Measurements from ENCODE around the gene FEM1C.

FEM1C gene

DNA sequence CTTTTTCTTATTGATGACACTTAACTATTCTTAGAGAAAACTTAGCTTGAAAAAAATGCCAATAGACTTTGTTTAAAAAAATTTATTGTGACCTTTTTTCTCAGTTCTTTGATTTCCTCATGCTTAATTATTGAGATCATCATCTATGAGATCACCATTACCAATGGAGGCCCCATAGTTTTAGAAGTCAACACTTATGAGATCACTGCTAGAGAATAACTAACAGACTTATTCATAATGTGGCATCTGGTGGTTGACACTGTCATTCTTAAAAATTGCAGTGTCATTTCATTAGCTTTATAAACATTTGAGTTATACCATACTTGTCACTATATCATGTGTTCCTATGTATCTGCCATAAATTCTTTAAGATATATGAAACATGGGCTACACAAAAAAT, 14.9 kb upstream of the FEM1C start:
- no peak for DNase-seq

GRCh38 chr5:115558388-115558956, 13.9 kb upstream of the FEM1C start:
- DNase-seq = no peak

GRCh38 chr5:115557667-115558387, 13.3 kb upstream of the FEM1C start:
- DNase-seq = no peak

GRCh38 chr5:115556276-115556675, 11.7 kb upstream of the FEM1C start:
- DNase-seq = no peak

DNA sequence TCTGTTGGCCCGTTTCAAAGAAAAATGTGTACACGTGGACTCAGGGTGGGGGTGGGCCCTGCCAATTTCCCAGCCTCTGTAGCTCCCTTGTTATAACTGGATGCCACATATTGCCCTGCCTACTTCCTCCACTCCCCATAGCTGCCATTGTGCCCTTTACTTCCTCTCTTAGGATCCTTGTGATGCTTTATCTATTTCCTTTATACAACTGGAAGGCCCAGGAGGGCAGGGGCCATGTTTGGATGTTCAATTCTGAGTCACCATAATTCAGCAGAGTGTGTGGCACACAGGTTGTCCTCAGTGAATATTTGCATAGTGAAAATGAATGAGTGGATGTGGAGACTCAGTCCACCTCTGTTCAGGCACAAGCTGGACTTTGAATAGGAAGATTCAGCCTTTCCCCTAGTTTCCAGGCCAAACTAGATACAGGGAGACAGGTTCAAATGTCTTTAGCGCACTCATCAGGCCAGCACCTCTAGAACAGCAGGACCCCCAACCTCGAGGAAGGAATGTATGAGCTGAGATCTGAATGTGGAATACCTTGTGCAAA, 10.6 kb upstream of the FEM1C start:
- no peak for DNase-seq

- DNase-seq = no peak
Observed at GRCh38 chr5:115553082-115553481, 8.5 kb upstream of the FEM1C start.

DNA sequence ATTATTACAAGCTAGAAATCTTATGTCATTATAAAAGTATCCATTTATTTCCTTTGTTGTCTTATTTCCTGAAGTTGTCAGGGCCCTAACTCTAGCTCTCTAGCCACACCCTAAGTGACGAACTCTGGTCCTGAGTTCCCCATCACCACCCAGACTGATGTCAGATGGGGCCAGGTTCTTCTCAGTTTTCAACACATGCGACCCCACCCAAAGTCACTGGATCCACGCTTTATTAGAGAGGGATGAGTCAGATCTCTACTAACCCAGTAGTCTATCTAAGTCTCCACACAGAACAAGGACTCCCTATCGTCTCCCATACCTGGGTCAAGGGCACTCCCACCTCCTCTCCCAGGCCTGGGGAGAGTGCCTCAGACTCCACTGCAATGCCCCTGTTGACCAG, 6.8 kb upstream of the FEM1C start:
- DNase-seq = no peak

- no peak for DNase-seq
Observed at GRCh38 chr5:115549154-115549553, 4.6 kb upstream of the FEM1C start.

GRCh38 chr5:115548683-115549082, 4.1 kb upstream of the FEM1C start:
- DNase-seq = no peak

- no peak for DNase-seq
Observed at GRCh38 chr5:115545351-115545882, 842 bp upstream of the FEM1C start.

GRCh38 chr5:115544043-115544435, 536 bp downstream of the FEM1C start:
- DNase-seq = no peak

- DNase-seq = peak; percentile 80
Observed at GRCh38 chr5:115543365-115544042, 1.1 kb downstream of the FEM1C start.

DNA sequence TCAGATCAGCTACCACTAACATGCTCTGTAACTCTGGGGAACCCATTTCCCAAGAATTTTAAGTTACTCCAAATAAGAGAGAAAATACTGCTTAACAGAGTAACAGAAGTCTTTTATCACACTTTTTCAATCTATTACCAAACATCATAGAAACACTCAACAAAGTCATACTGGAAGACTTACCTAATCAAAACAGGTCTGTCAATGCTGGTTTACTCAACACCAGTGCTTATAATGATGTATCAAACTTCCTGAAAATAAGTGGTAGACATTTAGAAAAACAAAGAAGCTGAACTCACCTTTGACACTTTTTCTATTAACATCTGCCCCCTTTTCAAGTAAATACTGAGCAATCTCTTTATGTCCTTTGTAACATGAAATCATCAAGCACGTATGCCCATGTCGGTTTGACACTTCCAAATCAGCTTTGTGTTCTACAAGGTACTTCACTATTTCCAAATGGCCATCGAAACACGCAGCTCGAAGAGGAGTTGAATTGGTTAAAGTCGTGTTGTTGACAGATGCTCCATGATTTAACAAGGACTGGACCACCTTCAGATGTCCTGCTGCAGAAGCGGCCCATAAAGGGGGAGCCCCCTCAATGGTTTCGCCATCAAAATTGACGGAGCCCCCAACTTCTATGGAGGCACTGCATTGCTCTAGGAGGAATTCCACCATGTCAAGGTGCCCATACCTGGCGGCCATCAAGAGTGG, 1.8 kb downstream of the FEM1C start:
- peak; percentile 34 for DNase-seq

- no peak for DNase-seq
Observed at GRCh38 chr5:115542086-115542485, 2.5 kb downstream of the FEM1C start.

- DNase-seq = no peak
Observed at GRCh38 chr5:115541611-115542010, 3.0 kb downstream of the FEM1C start.

- no peak for DNase-seq
Observed at GRCh38 chr5:115535479-115536035, 9.0 kb downstream of the FEM1C start.

DNA sequence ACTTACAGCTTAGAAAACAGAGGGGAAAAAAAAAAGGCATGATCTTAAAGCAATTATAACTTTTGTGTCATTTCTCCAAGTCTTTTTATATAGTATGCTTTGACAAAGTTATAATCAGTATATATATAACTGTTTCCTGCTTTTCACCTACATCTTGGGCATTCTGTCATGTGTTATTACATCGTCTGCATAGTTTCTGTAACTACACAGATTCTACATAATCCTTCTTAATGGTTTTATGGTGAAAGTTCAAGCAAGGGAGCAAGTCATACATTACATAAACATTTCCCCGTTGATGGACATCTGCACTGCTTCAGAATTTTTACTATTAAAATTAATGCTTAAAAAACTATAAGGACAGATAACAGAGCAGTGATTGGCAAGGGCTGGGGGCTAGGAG, 12.1 kb downstream of the FEM1C start:
- no peak for DNase-seq

GRCh38 chr5:115531787-115532367, 12.7 kb downstream of the FEM1C start:
- no peak for DNase-seq

GRCh38 chr5:115531380-115531779, 13.2 kb downstream of the FEM1C start:
- DNase-seq = no peak

- no peak for DNase-seq
Observed at GRCh38 chr5:115530426-115530825, 14.1 kb downstream of the FEM1C start.

DNA sequence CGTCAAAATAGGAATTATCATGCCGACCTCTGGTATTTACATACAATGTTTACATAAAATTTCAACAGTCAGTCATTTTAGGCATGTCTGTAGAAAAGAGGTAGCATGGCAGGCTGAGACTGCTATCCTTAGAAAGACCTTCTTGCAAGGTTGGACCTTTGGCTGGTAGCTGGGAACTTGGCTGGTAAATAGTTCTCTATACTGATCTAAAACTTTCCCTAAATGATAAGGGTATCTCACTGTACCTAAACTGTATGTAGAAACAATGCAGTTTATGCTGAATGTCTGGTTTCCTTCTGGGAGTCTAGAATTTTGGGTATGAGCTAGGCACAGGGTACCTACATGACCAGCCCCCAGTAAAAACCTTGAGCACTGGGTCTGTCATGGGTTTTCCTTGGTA, 18.0 kb downstream of the FEM1C start:
- DNase-seq = no peak

Measured in right kidney (tissue), 1 donor.